Suprapubic skin (tissue), 3 donors: Measurements from ENCODE around the gene RFFL.

ENCODE experiments used
- CTCF ChIP-seq, 2 donors: fragments of 200-600 bp in 1 of 2; fragments of 450-650 bp in 1 of 2; sonication (generic) in 1 of 2; IDR thresholded peaks; one replicate each; pipeline ENCODE4 v1.5.1; 2016 to 2019; ENCODE audit warnings: antibody characterized with exemption in 2 of 2, mild to moderate bottlenecking in 1 of 2, moderate library complexity in 1 of 2
- POLR2A ChIP-seq, 2 donors: fragments of 450-650 bp; IDR thresholded peaks; one replicate each; pipeline ENCODE4 v1.6.1; 2017; ENCODE audit warnings: antibody characterized with exemption in 2 of 2, mild to moderate bottlenecking in 2 of 2, moderate library complexity in 2 of 2

GRCh38 chr17:35103271-35103670 is 39.8 kb upstream of the RFFL start:
- TF ChIP-seq CTCF (IDR thresholded peaks at IDR 0.05) (no peak), POLR2A (IDR thresholded peaks at IDR 0.05) (no peak)
